Endometrium (tissue), 2 donors: ENCODE results near the gene ARHGAP33.
A peak's percentile ranks its signal among the peaks of the same experiment; 100 is the strongest.
"Not testable (repeated sequence)": the region's sequence is repeated elsewhere in the genome, so short reads cannot be mapped to it uniquely, and the experiment has no call there.

ENCODE experiments used
- FAIRE-seq: peaks from 2 replicates; lab custom pipeline; 2012; peaks lifted over from hg19 to GRCh38; lab: Jason Lieb, UNC
- donor health status: control.
- donor health status: control.

Gene ARHGAP33

GRCh38 chr19:35755131-35755549, 20.2 kb upstream of the ARHGAP33 start:
- no peak for FAIRE-seq

- no peak for FAIRE-seq
Measured at GRCh38 chr19:35755550-35756376, 19.6 kb upstream of the ARHGAP33 start.

- FAIRE-seq = no peak
Measured at GRCh38 chr19:35756377-35757230, 18.8 kb upstream of the ARHGAP33 start, which contains the start of gene HSPB6. TSS of gene HSPB6 (minus strand) at chr19:35757029. CDS start at chr19:35757008, 21 bp downstream.

- no peak for FAIRE-seq
Measured at GRCh38 chr19:35757231-35757748, 18.1 kb upstream of the ARHGAP33 start.

- FAIRE-seq = peak; percentile 99
Measured at GRCh38 chr19:35757749-35758608, 17.4 kb upstream of the ARHGAP33 start, which contains the start of gene PROSER3. TSS of gene PROSER3 (plus strand) at chr19:35758176. CDS start at chr19:35758216, 40 bp downstream.

GRCh38 chr19:35759697-35760096, 15.7 kb upstream of the ARHGAP33 start:
- no peak for FAIRE-seq

- no peak for FAIRE-seq
Measured at GRCh38 chr19:35760711-35761349, 14.5 kb upstream of the ARHGAP33 start.

- FAIRE-seq = no peak
Measured at GRCh38 chr19:35764432-35765315, 10.7 kb upstream of the ARHGAP33 start.

- FAIRE-seq = no peak
Measured at GRCh38 chr19:35766571-35767104, 8.7 kb upstream of the ARHGAP33 start.

- no peak for FAIRE-seq
Measured at GRCh38 chr19:35767288-35768081, 7.9 kb upstream of the ARHGAP33 start.

GRCh38 chr19:35768082-35768421, 7.3 kb upstream of the ARHGAP33 start:
- no peak for FAIRE-seq

GRCh38 chr19:35772362-35772761, 3.0 kb upstream of the ARHGAP33 start:
- FAIRE-seq = not testable (repeated sequence)

- FAIRE-seq = no peak
Measured at GRCh38 chr19:35773020-35773806, 2.2 kb upstream of the ARHGAP33 start.

GRCh38 chr19:35774274-35775045, 904 bp upstream of the ARHGAP33 start:
- no peak for FAIRE-seq

- FAIRE-seq = no peak
Measured at GRCh38 chr19:35775046-35775297, 392 bp upstream of the ARHGAP33 start.

GRCh38 chr19:35776102-35776788, 881 bp downstream of the ARHGAP33 start:
- no peak for FAIRE-seq
